K562 (cell line): ENCODE measurements around the gene NEK4. TPM values are rescaled to one million over a fixed set of nuclear protein-coding genes. Genes with fewer than 3 reads are reported as not detected.

ENCODE experiments used
- AFF4 ChIP-seq: sonication (generic); formaldehyde crosslinking; IDR thresholded peaks from 2 replicates; pipeline ENCODE4 v1.8.0; 2023; ENCODE audit warnings: mild to moderate bottlenecking, missing genetic modification reagents
- ETV6 ChIP-seq, 3 experiments: fragments of 150-350 bp in 1 of 3; sonication (generic) in 1 of 3; formaldehyde crosslinking in 1 of 3; IDR thresholded peaks; 2 replicates each; pipeline versions ENCODE4 v1.6.1 to v1.8.0; 2014 to 2022; ENCODE audit warnings: borderline replicate concordance in 2 of 3, low read depth in 2 of 3, antibody characterized with exemption in 1 of 3, low read length in 1 of 3, mild to moderate bottlenecking in 1 of 3, missing genetic modification reagents in 1 of 3
- HBP1 ChIP-seq: fragments of 450-650 bp; formaldehyde crosslinking; IDR thresholded peaks from 2 replicates; pipeline ENCODE4 v1.4.0; 2022; ENCODE audit warnings: missing genetic modification characterization
- HDAC1 ChIP-seq, 2 experiments: fragments of 450-650 bp; IDR thresholded peaks; 2 replicates each; pipeline ENCODE4 v1.6.1; 2016 to 2017; ENCODE audit warnings: inconsistent platforms in 1 of 2, mild to moderate bottlenecking in 1 of 2, moderate library complexity in 1 of 2
- MED1 ChIP-seq: sonication (generic); formaldehyde crosslinking; IDR thresholded peaks from 2 replicates; pipeline ENCODE4 v1.8.1; 2023; ENCODE audit warnings: missing genetic modification reagents, borderline replicate concordance
- MTA1 ChIP-seq: fragments of 450-650 bp; IDR thresholded peaks from 2 replicates; pipeline ENCODE4 v1.6.1; 2017; ENCODE audit warnings: borderline replicate concordance
- NR0B1 ChIP-seq: fragments of 450-650 bp; IDR thresholded peaks from one replicate; pipeline ENCODE4 v1.6.1; 2018; ENCODE audit warnings: mild to moderate bottlenecking, moderate library complexity; ENCODE audit not compliant: partially characterized antibody
- PHB ChIP-seq: fragments of 250-450 bp; sonication (Bioruptor Pico); IDR thresholded peaks from 2 replicates; pipeline ENCODE4 v1.5.0; 2021
- SIN3A ChIP-seq, 2 experiments: fragments of 150-350 bp in 1 of 2; IDR thresholded peaks; 2 replicates each; pipeline ENCODE4 v1.6.1; 2011 to 2016; ENCODE audit warnings: borderline replicate concordance in 2 of 2, low read depth in 2 of 2, low read length in 2 of 2, mild to moderate bottlenecking in 2 of 2, moderate library complexity in 2 of 2; ENCODE audit not compliant: control insufficient read depth in 1 of 2
- XRCC5 ChIP-seq: fragments of 200-400 bp; formaldehyde crosslinking; IDR thresholded peaks from 2 replicates; pipeline ENCODE4 v1.6.1; 2017; ENCODE audit warnings: low read depth, mild to moderate bottlenecking, low read length
- ZBED1 ChIP-seq: IDR thresholded peaks from 2 replicates; pipeline ENCODE4 v1.6.1; 2014
- ZBTB2 ChIP-seq: fragments of 450-650 bp; IDR thresholded peaks from 2 replicates; pipeline ENCODE4 v1.6.1; 2016; ENCODE audit warnings: antibody characterized with exemption
- ZBTB8A ChIP-seq: fragments of 450-650 bp; IDR thresholded peaks from 2 replicates; pipeline ENCODE4 v1.6.1; 2018; ENCODE audit warnings: mild to moderate bottlenecking, moderate library complexity; ENCODE audit not compliant: partially characterized antibody
- ZNF165 ChIP-seq: fragments of 250-450 bp; sonication (Bioruptor Pico); IDR thresholded peaks from 2 replicates; pipeline ENCODE4 v1.4.0; 2020; ENCODE audit warnings: borderline replicate concordance
- ZNF316 ChIP-seq: fragments of 450-650 bp; IDR thresholded peaks from 2 replicates; pipeline ENCODE4 v1.6.1; 2016
- ZNF511 ChIP-seq: sonication (generic); formaldehyde crosslinking; IDR thresholded peaks from 2 replicates; pipeline ENCODE4 v1.8.0; 2022; ENCODE audit warnings: mild to moderate bottlenecking, missing genetic modification reagents
- ZNF561 ChIP-seq: fragments of 450-650 bp; formaldehyde crosslinking; conservative IDR thresholded peaks from 2 replicates; pipeline ENCODE4 v1.4.0; 2020; ENCODE audit warnings: mild to moderate bottlenecking, moderate library complexity
- polyA plus RNA-seq, 8 experiments: library from polyadenylated mRNA; depleted of rRNA in 4 of 8; stranded (reverse) in 5 of 8; unstranded in 3 of 8; fragments of >200 nt; fragmentation: Nextera tagmentation in 2 of 8; fragmentation: Illumina TruSeq in 1 of 8; extraction: Ambion mirVana in 2 of 8; extraction: Trizol in 1 of 8; gene quantifications; 2 replicates each; pipeline versions ENCODE4 v1.2.1 to v1.2.3, GENCODE V29; 2011 to 2014; ENCODE audit warnings: inconsistent platforms in 1 of 8, missing spikeins in 1 of 8
- total RNA-seq, 7 experiments: library from RNA; depleted of rRNA in 6 of 7; stranded (reverse); fragments of >200 nt in 6 of 7; fragmentation: Illumina TruSeq in 2 of 7; extraction: Trizol in 2 of 7; gene quantifications; 2 replicates each; pipeline versions ENCODE4 v1.2.1 to v1.2.3, GENCODE V29; 2011 to 2021; ENCODE audit warnings: low replicate concordance in 1 of 7

The NEK4 gene
- total and polyA plus RNA-seq, 9 of the 15 experiments (the other 6 are each of a cell fraction or from before 2014, with no cell fraction given) = 5.8 to 23.1 (median 16.6) TPM

GRCh38 chr3:52705688-52706686 lies 64.8 kb downstream of the NEK4 start, which contains the start of the genes GLT8D1 and SPCS1 (continued):
- TF ChIP-seq MTA1 (peak; percentile 59; the same call in 1 of the 2 replicates), PHB (CRISPR knock-in tag) (no peak), ZBTB8A (no peak), ZBED1 (0 out of 2 replicates have a peak, but pooled peaks have one; percentile 32), HDAC1 (IDR thresholded peaks at IDR 0.05) (peak; percentile 38 to 99; a peak in 2 of 4 replicates), MED1 (no peak), NR0B1 (no peak), ZBTB2 (no peak), ZNF561 (CRISPR knock-in tag) (no peak), XRCC5 (0 out of 2 replicates have a peak, but pooled peaks have one; percentile 19), ZNF511 (peak; percentile 41; the same call in 1 of the 2 replicates), HBP1 (no peak), ETV6 (IDR thresholded peaks at IDR 0.05; ENCODE audit: borderline replicate concordance in 1 of 2, low read depth in 2 of 2, low read length in 1 of 2) (no peak), ETV6 (CRISPR knock-in tag; IDR thresholded peaks at IDR 0.05; ENCODE audit: borderline replicate concordance) (0 out of 2 replicates have a peak, but pooled peaks have one; percentile 23), ZNF165 (CRISPR knock-in tag) (no peak), SIN3A (IDR thresholded peaks at IDR 0.05; ENCODE audit: borderline replicate concordance in 2 of 2, control insufficient read depth in 1 of 2, low read depth in 2 of 2, low read length in 2 of 2) (peak; percentile 82 to 92; a peak in 3 of 4 replicates), ZNF316 (no peak), AFF4 (CRISPR knock-in tag) (peak; percentile 85; the same call in 1 of the 2 replicates)
